ENCODE results near the gene MAG.

DNA sequence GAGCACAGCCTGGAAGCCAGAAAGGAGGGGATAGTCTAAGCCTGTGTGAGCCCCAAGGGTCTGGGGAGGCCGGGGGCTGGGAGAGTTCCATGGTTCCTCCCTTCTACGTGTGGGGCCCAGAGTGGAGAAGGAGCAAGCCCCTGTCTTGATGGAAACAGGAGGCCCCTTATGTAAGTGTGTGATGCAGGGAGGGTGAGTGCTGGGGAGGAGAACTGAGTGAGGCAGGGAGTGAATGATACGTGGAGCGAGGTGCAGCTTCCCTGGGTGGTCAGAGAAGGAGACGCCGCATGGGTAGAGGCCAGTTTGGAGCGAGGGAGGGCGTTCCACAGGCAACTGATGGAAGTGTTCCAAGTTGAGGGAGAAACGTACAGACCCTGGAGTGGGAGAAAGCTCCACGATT, 16.0 kb downstream of the MAG start:
- TF ChIP-seq, protein P1, sequence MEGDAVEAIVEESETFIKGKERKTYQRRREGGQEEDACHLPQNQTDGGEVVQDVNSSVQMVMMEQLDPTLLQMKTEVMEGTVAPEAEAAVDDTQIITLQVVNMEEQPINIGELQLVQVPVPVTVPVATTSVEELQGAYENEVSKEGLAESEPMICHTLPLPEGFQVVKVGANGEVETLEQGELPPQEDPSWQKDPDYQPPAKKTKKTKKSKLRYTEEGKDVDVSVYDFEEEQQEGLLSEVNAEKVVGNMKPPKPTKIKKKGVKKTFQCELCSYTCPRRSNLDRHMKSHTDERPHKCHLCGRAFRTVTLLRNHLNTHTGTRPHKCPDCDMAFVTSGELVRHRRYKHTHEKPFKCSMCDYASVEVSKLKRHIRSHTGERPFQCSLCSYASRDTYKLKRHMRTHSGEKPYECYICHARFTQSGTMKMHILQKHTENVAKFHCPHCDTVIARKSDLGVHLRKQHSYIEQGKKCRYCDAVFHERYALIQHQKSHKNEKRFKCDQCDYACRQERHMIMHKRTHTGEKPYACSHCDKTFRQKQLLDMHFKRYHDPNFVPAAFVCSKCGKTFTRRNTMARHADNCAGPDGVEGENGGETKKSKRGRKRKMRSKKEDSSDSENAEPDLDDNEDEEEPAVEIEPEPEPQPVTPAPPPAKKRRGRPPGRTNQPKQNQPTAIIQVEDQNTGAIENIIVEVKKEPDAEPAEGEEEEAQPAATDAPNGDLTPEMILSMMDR (IDR thresholded peaks at IDR 0.05) = no peak
- no peak for TF ChIP-seq POLR2A (IDR thresholded peaks at IDR 0.05)

Measured in thyroid gland (tissue), 4 donors.